ENCODE results near the gene PROCR.
A peak's percentile ranks its signal among the peaks of the same experiment; 100 is the strongest.

Gene PROCR

GRCh38 chr20:35226126-35226883 is 54.4 kb downstream of the PROCR start, which contains the start of gene MMP24:
Gene MMP24, plus strand, starts transcription at chr20:35226690. Its CDS starts 49 bp downstream, at chr20:35226739.
- Mint-ChIP-seq H3K4me3 (peak within 1 kb of the TSS; percentile 54), H3K36me3 (ENCODE audit: low read depth) (peaks cover 4% of the 10 kb centered on the region), H3K9me3 (no peaks in the 10 kb centered on the region), H3K27ac (no peak within 1 kb of the TSS), H3K27me3 (ENCODE audit: low read depth) (peaks cover 48% of the 10 kb centered on the region), H3K4me1 (ENCODE audit: low read depth) (peaks cover 4% of the 10 kb centered on the region)
- no peak for DNase-seq (ENCODE audit: low spot score)

Measured in T-helper 2 cell treated with Interferon-gamma antibody and Interleukin-4, amounts not matched to agents 5 μg/mL and 100 μg/mL, for 36 hours (primary cell).